ENCODE results near the gene SLC34A1.

Gene SLC34A1

DNA sequence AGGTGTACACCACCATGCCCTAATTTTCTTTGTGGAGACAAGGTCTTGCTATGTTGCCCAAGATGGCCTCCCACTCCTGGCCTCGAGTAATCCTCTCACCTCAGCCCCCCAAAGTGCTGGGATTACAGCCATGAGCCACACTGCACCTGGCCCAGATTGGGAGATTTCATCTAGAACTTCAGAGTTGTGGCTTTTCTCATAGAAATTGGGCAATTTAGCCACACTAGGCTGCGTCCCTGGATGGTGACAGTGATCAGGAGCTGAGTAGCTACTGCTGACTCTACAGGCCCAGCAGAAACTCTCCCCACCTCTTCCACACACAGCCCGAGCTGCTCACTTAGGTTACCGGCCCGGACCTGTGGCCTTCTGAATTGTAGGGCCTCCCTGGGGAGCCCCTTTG is 8.5 kb downstream of the SLC34A1 start:
- Histone ChIP-seq H3K79me2 (ENCODE audit: low read length) (no peaks in the 10 kb centered on the region), H3K4me2 (ENCODE audit: low read depth, low read length) (no peak overlapping the region), H3K36me3 (replicated peaks; ENCODE audit: insufficient read depth, low read length) (no peaks in the 10 kb centered on the region), H3K27ac (ENCODE audit: low read length) (no peak overlapping the region), H4K20me1 (ENCODE audit: insufficient read depth, low read length) (no peaks in the 10 kb centered on the region), H3K9me3 (replicated peaks; ENCODE audit: insufficient read depth, low read length) (no peaks in the 10 kb centered on the region), H3K4me3 (ENCODE audit: low read length) (no peak overlapping the region), H3K9ac (ENCODE audit: low read length) (no peak overlapping the region), H3K27me3 (replicated peaks; ENCODE audit: insufficient read depth, low read length) (peaks cover 36% of the 10 kb centered on the region), H3K4me1 (ENCODE audit: low read length) (no peaks in the 10 kb centered on the region), H3K9me2 (replicated peaks; ENCODE audit: insufficient read depth, low read length) (no peaks in the 10 kb centered on the region), H2AFZ (ENCODE audit: low read length) (no peak overlapping the region), H3F3A (ENCODE audit: insufficient read depth, low read length) (no peaks in the 10 kb centered on the region)
- TF ChIP-seq EZH2phosphoT487 (IDR thresholded peaks at IDR 0.05; ENCODE audit: low read length) (no peak), EZH2 (optimal IDR thresholded peaks at IDR 0.05; ENCODE audit: low read depth, low read length) (no peak)
- TF ChIP-seq, protein P1, sequence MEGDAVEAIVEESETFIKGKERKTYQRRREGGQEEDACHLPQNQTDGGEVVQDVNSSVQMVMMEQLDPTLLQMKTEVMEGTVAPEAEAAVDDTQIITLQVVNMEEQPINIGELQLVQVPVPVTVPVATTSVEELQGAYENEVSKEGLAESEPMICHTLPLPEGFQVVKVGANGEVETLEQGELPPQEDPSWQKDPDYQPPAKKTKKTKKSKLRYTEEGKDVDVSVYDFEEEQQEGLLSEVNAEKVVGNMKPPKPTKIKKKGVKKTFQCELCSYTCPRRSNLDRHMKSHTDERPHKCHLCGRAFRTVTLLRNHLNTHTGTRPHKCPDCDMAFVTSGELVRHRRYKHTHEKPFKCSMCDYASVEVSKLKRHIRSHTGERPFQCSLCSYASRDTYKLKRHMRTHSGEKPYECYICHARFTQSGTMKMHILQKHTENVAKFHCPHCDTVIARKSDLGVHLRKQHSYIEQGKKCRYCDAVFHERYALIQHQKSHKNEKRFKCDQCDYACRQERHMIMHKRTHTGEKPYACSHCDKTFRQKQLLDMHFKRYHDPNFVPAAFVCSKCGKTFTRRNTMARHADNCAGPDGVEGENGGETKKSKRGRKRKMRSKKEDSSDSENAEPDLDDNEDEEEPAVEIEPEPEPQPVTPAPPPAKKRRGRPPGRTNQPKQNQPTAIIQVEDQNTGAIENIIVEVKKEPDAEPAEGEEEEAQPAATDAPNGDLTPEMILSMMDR (IDR thresholded peaks at IDR 0.05; ENCODE audit: low read length) = no peak
- DNase-seq = no peak

- no peak overlapping the region for H3K9ac ChIP-seq (ENCODE audit: low read length)
- H3K79me2 ChIP-seq (ENCODE audit: low read length) = no peaks in the 10 kb centered on the region
- DNase-seq = no peak
- no peaks in the 10 kb centered on the region for H3K4me1 ChIP-seq (ENCODE audit: low read length)
- no peaks in the 10 kb centered on the region for H3K36me3 ChIP-seq (replicated peaks; ENCODE audit: insufficient read depth, low read length)
- H3F3A ChIP-seq (ENCODE audit: insufficient read depth, low read length) = no peaks in the 10 kb centered on the region
- H3K9me2 ChIP-seq (replicated peaks; ENCODE audit: insufficient read depth, low read length) = no peaks in the 10 kb centered on the region
- H3K4me3 ChIP-seq (ENCODE audit: low read length) = no peak overlapping the region
- no peak overlapping the region for H3K4me2 ChIP-seq (ENCODE audit: low read depth, low read length)
- no peak overlapping the region for H2AFZ ChIP-seq (ENCODE audit: low read length)
- peaks cover 41% of the 10 kb centered on the region for H3K27me3 ChIP-seq (replicated peaks; ENCODE audit: insufficient read depth, low read length)
- H3K27ac ChIP-seq (ENCODE audit: low read length) = no peak overlapping the region
- TF ChIP-seq EZH2 (optimal IDR thresholded peaks at IDR 0.05; ENCODE audit: low read depth, low read length) (no peak), EZH2phosphoT487 (IDR thresholded peaks at IDR 0.05; ENCODE audit: low read length) (no peak)
- TF ChIP-seq, protein P1 (IDR thresholded peaks at IDR 0.05; ENCODE audit: low read length) = no peak
- H3K9me3 ChIP-seq (replicated peaks; ENCODE audit: insufficient read depth, low read length) = no peaks in the 10 kb centered on the region
- H4K20me1 ChIP-seq (ENCODE audit: insufficient read depth, low read length) = no peaks in the 10 kb centered on the region
Observed at GRCh38 chr5:177393206-177393765, 9.1 kb downstream of the SLC34A1 start.

DNA sequence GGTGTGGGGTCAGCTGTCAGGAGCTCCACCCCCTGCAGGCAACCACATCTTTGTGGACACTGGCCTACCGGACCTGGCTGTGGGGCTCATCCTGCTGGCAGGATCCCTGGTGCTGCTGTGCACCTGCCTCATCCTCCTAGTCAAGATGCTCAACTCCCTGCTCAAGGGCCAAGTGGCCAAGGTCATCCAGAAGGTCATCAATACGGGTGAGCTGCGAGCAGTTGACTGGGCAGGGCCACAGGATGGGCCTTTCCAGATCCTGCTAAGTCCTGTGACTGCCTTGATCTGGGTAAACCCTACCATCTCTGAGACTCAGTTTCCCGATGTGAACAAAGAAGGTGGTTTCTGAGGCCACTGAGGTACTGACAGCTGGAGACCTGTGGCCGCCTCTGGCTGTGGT is 9.8 kb downstream of the SLC34A1 start:
- H3K36me3 ChIP-seq (replicated peaks; ENCODE audit: insufficient read depth, low read length) = no peaks in the 10 kb centered on the region
- H3K27me3 ChIP-seq (replicated peaks; ENCODE audit: insufficient read depth, low read length) = peaks cover 37% of the 10 kb centered on the region
- DNase-seq = no peak
- no peak overlapping the region for H3K4me3 ChIP-seq (ENCODE audit: low read length)
- no peak overlapping the region for H2AFZ ChIP-seq (ENCODE audit: low read length)
- H3K79me2 ChIP-seq (ENCODE audit: low read length) = no peaks in the 10 kb centered on the region
- no peak overlapping the region for H3K4me2 ChIP-seq (ENCODE audit: low read depth, low read length)
- H4K20me1 ChIP-seq (ENCODE audit: insufficient read depth, low read length) = no peaks in the 10 kb centered on the region
- no peaks in the 10 kb centered on the region for H3K9me2 ChIP-seq (replicated peaks; ENCODE audit: insufficient read depth, low read length)
- H3K4me1 ChIP-seq (ENCODE audit: low read length) = no peaks in the 10 kb centered on the region
- TF ChIP-seq EZH2phosphoT487 (IDR thresholded peaks at IDR 0.05; ENCODE audit: low read length) = no peak
- TF ChIP-seq EZH2 (optimal IDR thresholded peaks at IDR 0.05; ENCODE audit: low read depth, low read length) = no peak
- TF ChIP-seq, protein P1 (IDR thresholded peaks at IDR 0.05; ENCODE audit: low read length) = no peak
- no peak overlapping the region for H3K27ac ChIP-seq (ENCODE audit: low read length)
- H3K9ac ChIP-seq (ENCODE audit: low read length) = no peak overlapping the region
- no peaks in the 10 kb centered on the region for H3F3A ChIP-seq (ENCODE audit: insufficient read depth, low read length)
- no peaks in the 10 kb centered on the region for H3K9me3 ChIP-seq (replicated peaks; ENCODE audit: insufficient read depth, low read length)

Measured in MM.1S (cell line).